MCF 10A (cell line): Measurements from ENCODE around the gene NFASC. TPM values are rescaled to one million over a fixed set of nuclear protein-coding genes. Genes with fewer than 3 reads are reported as not detected.

Source experiments
- BruUV-seq: library from RNA; stranded (reverse); fragments of 400-500 nt; replicated peaks from 2 replicates; lab custom pipeline; 2021; lab: Mats Ljungman, UMichigan
- CTCF ChIA-PET: fragments of 300-600 bp; sonication (Branson Sonifier 250); formaldehyde crosslinking; extraction: SDS; loops from one replicate; lab custom pipeline; 2021; ENCODE audit warnings: antibody characterized with exemption, inconsistent platforms; lab: Yijun Ruan, JAX
- POLR2A ChIA-PET: fragments of 300-600, 350-650 bp; sonication (Branson Sonifier 250); formaldehyde crosslinking; extraction: SDS; loops from one replicate; lab custom pipeline; 2020; ENCODE audit warnings: antibody characterized with exemption, inconsistent platforms; lab: Yijun Ruan, JAX
- DNase-seq: peaks from one replicate; pipeline ENCODE4 v3.0.0-alpha.2; 2018; ENCODE audit not compliant: unreplicated experiment
- H3K27ac Mint-ChIP-seq: one replicate; pipeline ENCODE4 v1.8.0; 2022; ENCODE audit warnings: mild to moderate bottlenecking, low read depth, mixed read lengths; ENCODE audit not compliant: unreplicated experiment
- H3K27me3 Mint-ChIP-seq: one replicate; pipeline ENCODE4 v1.8.0; 2022; ENCODE audit warnings: mixed read lengths; ENCODE audit not compliant: insufficient read depth, unreplicated experiment
- H3K36me3 Mint-ChIP-seq: one replicate; pipeline ENCODE4 v1.8.0; 2022; ENCODE audit warnings: mild to moderate bottlenecking, moderate library complexity, mixed read lengths; ENCODE audit not compliant: insufficient read depth, unreplicated experiment
- H3K4me1 Mint-ChIP-seq: one replicate; pipeline ENCODE4 v1.8.0; 2022; ENCODE audit warnings: mixed read lengths; ENCODE audit not compliant: insufficient read depth, unreplicated experiment
- H3K4me3 Mint-ChIP-seq: one replicate; pipeline ENCODE4 v1.8.0; 2022; ENCODE audit warnings: mild to moderate bottlenecking, moderate library complexity, mixed read lengths; ENCODE audit not compliant: unreplicated experiment
- H3K9me3 Mint-ChIP-seq: one replicate; pipeline ENCODE4 v1.8.0; 2022; ENCODE audit warnings: mixed read lengths; ENCODE audit not compliant: unreplicated experiment
- CTCF ChIP-seq: fragments of 200-600 bp; IDR thresholded peaks from one replicate; pipeline ENCODE4 v1.8.0; 2022; ENCODE audit warnings: antibody characterized with exemption, mild to moderate bottlenecking; ENCODE audit not compliant: unreplicated experiment
- intact Hi-C: fragments of 100-400 bp; cut with micrococcal nuclease; formaldehyde crosslinking; loops from 2 replicates; pipeline ENCODE4 v1.14.1; 2022
- total RNA-seq: library from RNA; stranded (reverse); gene quantifications from 2 replicates; pipeline ENCODE4 v1.2.3, GENCODE V29; 2022

The NFASC gene
- total RNA-seq, 1 experiment from 2014 or later: 0.98 TPM

GRCh38 chr1:205041998-205042910 lies 171.6 kb downstream of the NFASC start:
- no TSS peak for BruUV-seq
- POLR2A ChIA-PET: interaction anchor here (1.1 kb wide), 1 partner anchor 40 kb away, joined by 3 read pairs; no protein-coding TSS in a partner anchor
- Mint-ChIP-seq H3K36me3 (no peaks in the 10 kb centered on the region), H3K4me3 (no peak overlapping the region), H3K27ac (no peak overlapping the region), H3K9me3 (no peaks in the 10 kb centered on the region), H3K27me3 (peaks cover 83% of the 10 kb centered on the region), H3K4me1 (no peaks in the 10 kb centered on the region)
- no peak for TF ChIP-seq CTCF
- intact Hi-C loops: no loop called here
- CTCF ChIA-PET: interaction anchor here (0.5 to 7.7 kb wide), 2 partner anchors 19 to 21 kb away, joined by 4 to 72 read pairs; no protein-coding TSS in a partner anchor
- no peak for DNase-seq

GRCh38 chr1:205042911-205043806 lies 172.5 kb downstream of the NFASC start, which contains the start of gene CNTN2:
TSS of gene CNTN2 (plus strand) at chr1:205043212. CDS start at chr1:205053186, 9,974 bp downstream.
- DNase-seq: no peak
- H3K4me3 Mint-ChIP-seq: no peak within 1 kb of the TSS
- TF ChIP-seq CTCF: no peak
- ChIA-PET POLR2A (no interaction called here), CTCF (interaction anchor here (0.6 to 7.7 kb wide), 3 partner anchors 10 to 21 kb away, joined by 3 to 72 read pairs (median 3); no protein-coding TSS in a partner anchor)
- H3K27ac Mint-ChIP-seq: no peak within 1 kb of the TSS
- no TSS peak for BruUV-seq
- H3K4me1 Mint-ChIP-seq: no peaks in the 10 kb centered on the region
- H3K27me3 Mint-ChIP-seq: peaks cover 84% of the 10 kb centered on the region
- no peaks in the 10 kb centered on the region for H3K36me3 Mint-ChIP-seq
- no peaks in the 10 kb centered on the region for H3K9me3 Mint-ChIP-seq
- intact Hi-C loops: no loop called here

GRCh38 chr1:205043866-205044265 lies 173.2 kb downstream of the NFASC start:
- Mint-ChIP-seq H3K4me3 (no peak overlapping the region), H3K4me1 (no peaks in the 10 kb centered on the region), H3K27me3 (peaks cover 91% of the 10 kb centered on the region), H3K9me3 (no peaks in the 10 kb centered on the region), H3K36me3 (no peaks in the 10 kb centered on the region), H3K27ac (no peak overlapping the region)
- TF ChIP-seq CTCF: no peak
- DNase-seq: no peak
- BruUV-seq: no TSS peak
- intact Hi-C loops: no loop called here
- ChIA-PET CTCF (interaction anchor here (0.6 to 7.7 kb wide), 3 partner anchors 9 to 20 kb away, joined by 3 to 72 read pairs (median 3); no protein-coding TSS in a partner anchor), POLR2A (interaction anchor here (0.7 kb wide), 1 partner anchor 19 kb away, joined by 4 read pairs; no protein-coding TSS in a partner anchor)
